Measurements from ENCODE around the gene IQSEC2.

GRCh38 chrX:53324085-53324484 is 42.7 kb upstream of the IQSEC2 start:
- TF ChIP-seq EGR1 (IDR thresholded peaks at IDR 0.05) (no peak), REST (IDR thresholded peaks at IDR 0.05; ENCODE audit: low read depth) (no peak), MAX (IDR thresholded peaks at IDR 0.05) (no peak), TCF12 (IDR thresholded peaks at IDR 0.05; ENCODE audit: low read depth) (no peak), FOXM1 (IDR thresholded peaks at IDR 0.05; ENCODE audit: borderline replicate concordance, low read depth) (no peak)
